ENCODE measurements around the gene ITSN2.
"Not testable (repeated sequence)": the region's sequence is repeated elsewhere in the genome, so short reads cannot be mapped to it uniquely, and the experiment has no call there.

ITSN2 gene

DNA sequence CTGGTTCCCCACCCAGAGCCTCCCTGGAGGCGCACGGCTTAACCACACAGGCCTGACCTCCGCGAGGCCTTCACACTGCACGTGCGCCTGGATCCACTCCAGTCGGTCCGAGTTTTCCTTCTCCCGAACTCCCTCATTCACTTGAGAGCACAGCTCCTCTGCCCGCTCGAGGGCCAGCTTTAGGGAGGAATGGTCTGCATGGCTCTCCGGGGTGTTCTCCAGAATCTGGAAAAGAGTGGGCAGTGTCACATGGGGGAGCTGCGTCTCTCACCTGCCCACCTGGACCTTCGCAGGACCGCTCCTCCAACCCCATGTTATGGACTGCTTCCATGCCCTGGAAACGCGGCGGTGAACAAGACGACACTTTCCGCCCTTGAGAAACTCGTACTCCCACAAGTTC, 149.6 kb downstream of the ITSN2 start:
- DNase-seq (ENCODE audit: low spot score): no peak

DNA sequence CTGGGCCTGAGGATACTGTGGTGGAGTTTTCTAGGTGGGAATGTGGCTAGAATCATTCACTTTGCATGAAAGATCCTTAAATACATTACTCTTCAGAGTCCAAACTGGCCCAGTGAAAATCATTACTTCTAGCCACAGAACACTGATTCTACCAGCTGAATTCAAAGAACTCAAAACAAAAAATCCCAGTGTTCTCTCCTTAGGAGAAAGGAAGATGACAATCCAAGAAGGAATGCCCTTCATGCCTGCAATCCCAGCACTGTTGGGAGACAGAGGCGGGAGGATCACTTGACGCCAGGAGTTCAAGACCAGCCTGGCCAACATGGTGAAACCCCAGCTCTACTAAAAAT, 150.3 kb downstream of the ITSN2 start:
- no peak for DNase-seq (ENCODE audit: low spot score)

DNA sequence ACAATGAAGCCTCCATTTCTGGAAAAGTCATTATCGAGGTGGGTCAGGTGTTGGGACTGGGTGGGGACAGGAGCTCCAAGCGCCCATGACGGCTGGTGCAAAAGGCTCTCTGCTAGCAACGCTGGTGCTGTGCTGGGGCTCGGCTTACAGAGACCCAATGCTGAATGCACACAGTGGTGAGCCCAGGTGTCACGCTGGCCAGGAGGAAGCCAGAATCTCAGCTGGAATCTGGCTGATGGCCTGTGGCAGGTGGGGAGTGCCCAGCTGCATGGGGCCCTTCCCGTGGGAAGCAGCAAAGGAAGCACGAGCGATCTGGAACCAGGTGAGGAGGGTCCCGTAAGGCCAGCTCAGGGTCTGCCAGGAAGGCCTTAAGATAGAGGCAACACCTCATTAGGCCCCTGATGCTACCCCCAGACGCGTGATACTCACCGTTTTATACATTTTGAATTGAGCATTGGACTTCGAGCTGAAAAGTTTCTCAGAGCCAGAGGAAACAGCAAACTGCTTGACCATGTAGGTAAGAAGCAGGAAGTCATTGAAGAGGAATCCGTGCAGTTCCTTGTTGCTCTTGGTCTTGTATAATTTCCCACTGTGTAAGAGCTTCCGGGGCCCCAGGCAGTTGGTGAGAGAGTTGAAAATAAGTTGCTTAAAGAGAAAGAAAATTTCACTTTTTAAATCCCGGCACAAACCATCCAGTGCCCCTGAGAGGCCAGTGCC, 150.8 kb downstream of the ITSN2 start:
- no peak for DNase-seq (ENCODE audit: low spot score)

DNA sequence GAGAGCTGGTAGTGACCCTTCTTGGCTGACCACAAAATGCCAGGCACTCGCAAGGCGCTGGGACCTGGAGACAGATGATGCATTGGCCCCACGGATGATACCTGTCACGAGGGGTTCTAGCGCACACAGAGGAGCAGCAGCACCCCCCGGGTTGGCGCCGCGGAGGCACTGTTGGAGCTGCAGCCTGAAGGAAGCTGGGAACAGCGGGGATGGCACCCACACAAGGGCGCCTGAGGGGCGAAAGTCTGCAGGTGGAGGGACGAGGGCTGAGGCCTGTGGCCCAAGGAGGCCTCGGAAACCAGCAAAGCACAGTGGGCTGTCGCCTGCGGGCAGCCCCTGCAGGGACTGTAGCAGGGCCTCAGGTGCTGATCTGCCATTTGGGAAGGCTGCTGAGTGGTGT, 151.8 kb downstream of the ITSN2 start:
- DNase-seq (ENCODE audit: low spot score): no peak

DNA sequence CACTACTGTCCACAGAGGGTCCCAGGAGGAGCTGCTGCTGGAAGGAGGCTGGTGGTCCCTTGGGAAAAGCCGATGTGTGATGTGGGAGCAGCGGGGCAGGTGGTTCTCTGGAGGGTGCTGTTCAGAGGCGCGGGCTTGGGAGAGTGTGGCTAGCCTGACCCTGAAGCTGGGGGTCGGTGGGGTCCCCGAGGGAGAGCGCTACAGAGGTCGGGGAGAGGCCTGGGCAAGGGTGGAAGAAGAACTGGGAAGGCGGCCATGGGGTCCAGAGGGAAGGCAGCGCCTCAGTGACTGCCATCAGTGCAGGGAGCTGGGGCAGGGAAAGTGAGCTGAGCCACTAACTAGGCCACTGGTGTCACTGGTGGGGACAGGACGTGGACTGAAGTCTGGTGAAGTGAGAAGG, 153.0 kb downstream of the ITSN2 start:
- DNase-seq (ENCODE audit: low spot score): no peak

DNA sequence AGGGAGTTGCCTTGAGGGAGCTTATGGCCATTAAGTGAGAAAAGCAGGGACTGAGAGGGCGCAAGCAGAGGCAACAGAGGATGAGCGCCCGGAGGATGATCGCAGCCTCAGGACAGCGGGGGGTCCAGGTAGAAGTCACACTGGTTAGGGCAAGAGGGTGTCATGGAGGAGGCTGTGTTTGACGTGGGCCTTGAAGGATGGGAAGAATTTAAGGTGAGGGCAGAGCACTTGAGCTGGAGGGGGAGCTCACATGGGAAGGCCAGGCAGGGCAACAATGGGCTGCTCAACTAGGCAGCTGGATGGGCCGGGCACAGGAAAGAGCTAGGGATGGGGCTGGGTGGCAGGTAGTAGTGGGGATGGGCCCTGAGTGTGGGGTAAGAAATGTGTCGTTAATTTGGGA, 153.6 kb downstream of the ITSN2 start:
- DNase-seq (ENCODE audit: low spot score): no peak

DNA sequence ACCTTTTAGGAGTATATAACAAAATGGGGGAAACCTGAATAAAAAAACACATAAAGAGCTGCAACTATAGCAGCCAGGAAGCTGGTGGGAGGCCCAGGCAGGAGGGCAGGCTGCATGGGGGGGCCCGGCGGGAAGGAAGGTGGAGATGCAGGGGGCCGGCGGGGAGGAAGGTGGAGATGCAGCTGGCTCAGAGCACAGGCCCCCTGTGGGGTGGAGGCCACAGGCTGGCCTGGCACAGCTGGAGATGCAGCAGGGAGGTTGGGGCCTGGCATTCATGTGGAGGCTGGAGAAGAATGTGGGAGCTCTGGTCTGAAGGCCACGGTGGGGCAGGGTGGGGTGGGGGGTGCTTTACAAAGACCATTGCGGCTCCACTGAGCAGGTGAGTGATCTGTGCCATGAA, 154.1 kb downstream of the ITSN2 start:
- no peak for DNase-seq (ENCODE audit: low spot score)

DNA sequence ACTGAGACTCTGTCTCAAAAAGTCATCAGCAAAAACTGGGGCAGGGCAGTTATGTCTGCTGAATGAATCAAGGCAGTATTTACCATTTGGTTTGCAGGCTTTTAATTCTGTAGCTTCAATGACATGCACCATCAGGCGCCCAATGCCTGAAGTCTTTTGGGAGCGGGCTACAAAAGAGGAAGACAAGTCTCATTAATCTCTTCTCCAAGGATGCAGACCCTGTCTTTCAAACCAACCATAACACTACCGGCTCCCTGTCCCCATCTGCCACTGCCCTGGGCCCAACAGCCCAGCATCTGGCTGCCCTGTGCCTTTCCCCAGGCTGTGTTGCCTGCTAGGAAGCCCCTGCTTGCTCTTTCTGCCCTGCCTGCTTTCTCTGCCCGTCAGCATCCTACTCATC, 155.2 kb downstream of the ITSN2 start:
- DNase-seq (ENCODE audit: low spot score): no peak

DNA sequence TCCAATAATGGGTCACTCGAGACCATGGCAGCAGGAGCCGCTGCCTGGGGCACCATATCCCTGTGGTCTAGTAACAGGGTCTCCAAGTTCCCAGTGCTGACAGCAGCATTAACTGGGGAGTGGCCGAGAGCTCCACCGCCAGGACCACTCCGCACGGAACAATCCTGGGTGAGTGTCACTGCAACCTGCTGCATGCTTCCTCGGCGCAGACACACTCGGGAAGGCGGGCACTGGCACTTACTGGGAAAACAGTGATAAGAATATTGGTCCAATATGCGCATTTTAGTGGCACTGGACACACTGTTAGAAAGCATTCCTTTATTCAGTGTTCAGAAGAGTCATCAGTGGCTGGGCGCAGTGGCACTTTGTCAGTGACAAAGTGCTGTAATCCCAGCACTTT, 155.8 kb downstream of the ITSN2 start:
- DNase-seq (ENCODE audit: low spot score): no peak

DNA sequence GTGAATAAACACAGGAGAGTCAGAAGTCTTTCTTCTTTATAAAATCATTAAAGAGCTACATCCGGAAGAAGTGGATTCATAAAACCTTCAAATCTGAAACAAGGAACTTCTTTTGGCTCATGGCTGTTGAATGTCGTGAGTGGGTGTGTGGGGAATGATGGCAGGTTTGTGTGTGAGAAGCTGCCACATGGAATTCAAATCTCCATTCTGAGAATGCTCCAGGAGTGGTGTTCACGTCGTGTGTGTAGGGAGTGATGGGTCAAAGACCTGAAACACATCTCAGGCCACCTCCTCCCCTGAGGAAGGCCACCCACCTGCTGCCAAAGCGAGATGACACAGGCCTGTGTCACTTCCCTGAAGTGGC, 156.6 kb downstream of the ITSN2 start:
- no peak for DNase-seq (ENCODE audit: low spot score)

DNA sequence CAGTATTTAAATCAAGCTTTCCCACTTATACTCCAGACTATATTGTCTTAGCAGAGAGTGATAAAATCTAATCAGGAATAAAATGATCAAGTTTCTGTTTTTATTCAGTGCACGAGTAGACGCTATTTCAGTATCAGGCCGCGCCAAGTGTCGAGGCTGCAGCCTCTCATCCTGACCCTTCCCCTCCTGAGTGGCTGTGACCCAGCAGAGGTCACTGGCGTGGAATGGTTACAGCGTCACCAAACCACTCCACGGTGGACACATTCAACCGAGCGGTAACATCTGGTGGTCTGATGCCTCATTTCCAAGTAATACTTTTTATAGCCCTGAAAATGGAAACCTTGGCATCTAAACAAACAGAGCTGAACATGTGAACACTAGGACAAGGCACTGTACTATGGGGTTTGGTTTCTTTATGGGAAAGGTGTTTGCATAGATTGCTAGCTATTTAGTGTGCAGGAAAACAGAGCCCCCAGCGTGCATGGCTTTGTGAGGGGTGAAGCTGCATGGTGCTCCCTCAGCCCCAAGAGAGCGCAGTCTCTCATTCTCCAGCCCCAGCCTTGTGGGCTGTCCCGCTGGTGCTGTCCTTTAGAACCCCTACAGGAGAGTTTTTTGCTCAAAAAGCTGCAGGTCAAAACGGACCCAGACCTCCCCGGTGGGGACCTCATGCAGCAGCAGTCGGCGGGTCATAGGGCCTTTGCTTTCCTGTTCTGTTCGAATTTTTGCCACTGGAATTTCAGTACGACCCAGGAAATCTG, 157.1 kb downstream of the ITSN2 start:
- DNase-seq (ENCODE audit: low spot score): no peak

DNA sequence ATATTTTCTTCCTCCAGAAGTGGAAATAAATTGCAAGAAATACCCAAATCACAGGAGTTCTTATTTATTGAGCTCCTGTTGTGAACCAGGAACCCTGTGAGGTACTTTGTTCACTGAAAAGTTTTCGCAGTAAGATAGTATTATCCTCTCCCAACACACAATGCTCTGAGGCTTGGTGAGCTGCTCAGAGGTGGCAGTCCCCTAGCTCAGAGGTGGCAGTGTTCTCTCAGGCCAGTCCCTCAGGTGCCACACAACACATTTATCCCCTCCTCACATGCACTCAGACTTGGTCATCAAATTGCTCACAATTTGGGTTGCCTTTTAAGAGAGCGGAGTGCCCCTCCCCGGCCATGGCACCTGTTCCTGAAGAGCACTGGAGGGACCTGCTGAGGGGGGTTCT, 159.5 kb downstream of the ITSN2 start:
- DNase-seq (ENCODE audit: low spot score): no peak

DNA sequence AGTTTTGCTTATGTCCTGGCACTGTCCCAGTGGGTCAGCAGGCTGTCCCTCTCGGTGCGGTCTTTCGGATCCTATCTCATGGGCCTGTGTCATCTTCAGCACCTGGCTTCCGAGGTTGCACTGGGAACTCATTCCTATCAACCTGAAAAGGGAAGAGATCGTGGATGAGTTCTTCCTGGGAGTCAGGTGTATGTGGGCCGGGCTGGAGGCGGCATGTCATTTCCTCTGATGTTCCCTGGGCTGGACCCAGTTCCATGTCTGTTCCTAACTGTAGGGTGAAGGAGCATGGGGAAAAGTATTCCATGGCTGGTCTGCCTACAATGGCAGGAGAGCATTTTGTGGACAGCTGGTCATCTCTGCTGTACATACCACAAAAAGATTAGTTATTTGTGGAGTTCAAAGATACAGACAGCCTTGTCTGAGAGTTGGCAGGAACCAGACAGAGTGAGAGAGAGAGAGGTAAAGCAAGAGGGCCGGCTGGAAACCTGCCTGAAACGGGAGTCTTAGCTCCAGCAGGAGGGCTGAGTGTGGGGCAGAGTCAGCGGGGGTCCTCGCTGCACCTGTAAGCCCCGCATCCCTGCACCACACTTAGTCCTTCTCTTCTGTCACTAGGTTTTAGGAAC, 160.3 kb downstream of the ITSN2 start:
- no peak for DNase-seq (ENCODE audit: low spot score)

DNA sequence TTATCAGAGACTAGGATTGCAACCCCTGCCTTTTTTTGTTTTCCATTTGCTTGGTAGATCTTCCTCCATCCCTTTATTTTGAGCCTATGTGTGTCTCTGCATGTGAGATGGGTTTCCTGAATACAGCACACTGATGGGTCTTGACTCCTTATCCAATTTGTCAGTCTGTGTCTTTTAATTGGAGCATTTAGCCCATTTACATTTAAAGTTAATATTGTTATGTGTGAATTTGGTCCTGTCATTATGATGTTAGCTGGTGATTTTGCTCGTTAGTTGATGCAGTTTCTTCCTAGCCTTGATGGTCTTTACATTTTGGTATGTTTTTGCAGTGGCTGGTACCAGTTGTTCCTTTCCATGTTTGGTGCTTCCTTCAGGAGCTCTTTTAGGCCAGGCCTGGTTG, 163.1 kb downstream of the ITSN2 start:
- not testable (repeated sequence) for DNase-seq (ENCODE audit: low spot score)

DNA sequence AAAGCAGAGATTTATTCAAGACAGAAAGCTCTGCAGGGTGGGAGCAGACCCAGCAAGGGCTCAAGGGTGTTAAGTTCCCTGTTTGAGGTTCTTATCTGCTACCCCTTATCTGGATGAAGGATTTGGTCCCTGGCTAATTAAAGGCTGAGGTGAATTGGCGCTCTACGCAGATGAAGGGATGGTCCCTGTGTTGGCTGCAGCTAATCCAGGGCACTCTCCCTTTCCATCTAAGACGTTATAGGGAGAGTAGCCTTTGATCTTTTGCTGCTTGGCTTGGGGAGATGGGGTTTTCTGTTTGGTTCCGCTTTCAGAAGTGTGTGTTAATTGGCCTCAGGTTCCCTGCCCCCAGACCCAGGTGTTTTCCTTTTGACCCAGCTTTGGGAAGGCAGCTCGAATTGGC, 168.5 kb downstream of the ITSN2 start:
- DNase-seq (ENCODE audit: low spot score): no peak

DNA sequence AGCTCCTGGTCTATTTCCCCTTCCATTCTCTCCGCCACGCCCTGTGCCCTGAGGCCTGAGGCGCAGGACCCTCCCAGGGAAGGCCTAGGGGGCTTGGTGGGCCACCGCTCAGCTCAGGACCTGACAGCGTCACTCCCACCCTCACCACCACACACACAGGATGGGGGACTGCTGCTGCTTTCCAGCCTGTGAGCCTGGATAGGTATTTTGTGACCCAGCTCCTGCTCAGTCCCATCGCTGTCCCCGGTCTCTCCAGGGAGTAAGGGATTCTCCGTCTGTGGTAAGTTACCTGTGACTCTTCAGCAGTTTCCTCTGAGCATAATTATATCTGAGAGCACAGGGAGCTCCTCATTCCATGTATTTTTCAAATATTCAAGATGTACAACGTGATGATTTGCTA, 169.2 kb downstream of the ITSN2 start:
- no peak for DNase-seq (ENCODE audit: low spot score)

DNA sequence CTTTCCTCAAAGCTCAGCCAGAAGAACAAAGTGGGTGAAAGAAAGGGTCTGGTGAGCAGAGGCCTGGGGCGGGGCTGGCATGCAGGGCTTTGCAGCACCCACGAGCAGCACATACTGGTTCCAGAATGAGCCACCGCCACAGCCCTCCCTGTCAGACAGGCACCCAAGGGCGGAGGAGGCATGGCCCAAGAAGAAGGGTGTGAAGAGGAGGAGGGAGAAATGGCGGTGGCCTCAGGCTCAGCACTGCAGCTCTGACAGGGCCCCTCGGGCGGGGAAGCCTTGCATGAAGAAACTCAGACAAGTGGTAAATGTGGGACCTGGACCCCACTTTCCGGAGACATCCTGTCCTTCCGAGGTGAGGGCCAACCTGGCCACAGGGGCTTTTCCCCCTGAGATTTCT, 169.8 kb downstream of the ITSN2 start:
- no peak for DNase-seq (ENCODE audit: low spot score)

DNA sequence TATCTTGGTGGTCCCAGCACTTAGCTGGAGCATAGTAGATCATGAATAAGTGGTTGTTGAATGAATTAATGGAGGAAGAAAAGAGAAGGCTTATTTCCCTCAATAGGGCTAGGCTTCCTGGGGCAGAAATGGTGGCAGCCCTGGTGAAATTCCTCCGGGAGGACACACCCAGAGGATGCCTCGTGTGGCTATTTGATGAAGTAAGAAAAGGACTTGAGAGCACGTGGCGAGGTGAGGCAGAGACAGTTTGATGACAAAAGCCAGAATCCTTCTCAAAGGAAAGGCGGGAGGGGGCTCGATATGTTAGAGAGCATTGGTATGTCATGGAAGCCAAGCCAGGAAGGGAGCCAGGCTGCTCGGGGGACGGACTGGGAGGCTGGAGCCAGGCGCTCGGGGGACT, 170.8 kb downstream of the ITSN2 start:
- DNase-seq (ENCODE audit: low spot score): no peak

DNA sequence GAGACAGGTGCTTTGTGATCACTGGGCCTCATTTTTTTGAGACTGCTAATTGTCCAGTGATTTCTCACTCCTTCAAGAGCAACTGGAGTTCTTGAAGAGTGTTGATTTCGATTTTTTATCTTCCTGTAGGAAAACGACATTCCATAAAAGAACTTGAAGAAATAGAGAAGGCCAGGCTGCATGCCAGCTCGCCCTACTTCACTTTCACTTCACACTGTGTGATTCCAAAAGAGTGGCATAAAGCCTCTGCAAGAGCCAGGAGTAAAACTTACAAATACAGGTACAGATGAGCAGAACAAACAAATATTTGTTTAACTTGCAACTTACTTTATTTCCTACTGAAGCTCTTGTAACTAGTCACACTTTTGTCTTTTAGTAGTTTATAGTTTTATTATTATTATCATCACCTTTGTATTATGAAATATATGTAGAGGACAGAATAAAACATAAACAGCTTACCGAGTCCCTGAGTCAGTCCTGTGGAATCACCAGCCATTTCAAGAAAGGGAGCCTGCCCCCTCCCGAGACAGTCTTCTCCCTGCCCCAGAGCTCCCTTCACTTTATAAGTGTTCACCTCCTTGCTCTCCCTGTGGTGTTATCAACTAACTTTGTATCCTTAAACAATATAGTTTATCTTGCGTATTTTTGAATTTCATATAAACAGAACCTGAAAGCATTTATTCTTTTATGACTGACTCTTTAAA, 176.8 kb downstream of the ITSN2 start:
- DNase-seq (ENCODE audit: low spot score): no peak

DNA sequence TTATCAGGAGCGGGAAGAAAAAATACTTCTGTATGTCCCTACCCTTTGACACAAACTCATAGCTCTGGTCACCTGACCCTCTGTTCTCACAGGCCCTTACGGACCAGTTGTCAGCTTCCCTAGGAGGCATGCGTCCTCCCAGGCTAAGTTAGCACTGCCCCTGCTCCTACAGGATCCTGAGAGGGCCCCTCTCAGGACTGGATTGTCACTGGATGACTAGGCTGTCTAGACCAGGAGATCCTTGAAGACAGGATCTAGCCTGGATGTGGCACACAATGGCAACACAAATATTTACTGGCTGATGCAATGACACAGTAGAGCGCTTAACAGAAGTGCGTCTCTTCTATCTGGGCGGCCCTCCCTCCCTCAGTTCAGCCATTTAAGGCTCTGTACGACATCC, 177.8 kb downstream of the ITSN2 start:
- no peak for DNase-seq (ENCODE audit: low spot score)

DNA sequence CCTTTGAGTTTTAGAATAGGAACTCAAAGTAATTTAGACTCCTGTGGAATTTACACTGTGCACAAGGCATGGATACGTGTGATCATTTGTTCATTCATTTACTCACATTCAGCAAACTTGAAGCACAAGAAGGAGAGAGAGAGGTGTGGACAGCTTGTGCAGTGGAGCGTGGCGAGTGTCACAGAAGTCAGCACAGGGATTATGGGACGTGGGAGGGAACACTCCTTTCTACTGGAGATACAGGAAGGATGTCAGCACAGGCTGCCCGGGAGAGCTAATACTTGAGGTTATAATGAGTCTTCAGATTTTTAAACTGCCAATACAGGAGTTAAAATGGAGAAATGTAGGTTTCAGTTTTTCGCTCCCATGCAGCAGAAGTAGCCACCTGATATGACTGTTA, 178.5 kb downstream of the ITSN2 start:
- DNase-seq (ENCODE audit: low spot score): no peak

DNA sequence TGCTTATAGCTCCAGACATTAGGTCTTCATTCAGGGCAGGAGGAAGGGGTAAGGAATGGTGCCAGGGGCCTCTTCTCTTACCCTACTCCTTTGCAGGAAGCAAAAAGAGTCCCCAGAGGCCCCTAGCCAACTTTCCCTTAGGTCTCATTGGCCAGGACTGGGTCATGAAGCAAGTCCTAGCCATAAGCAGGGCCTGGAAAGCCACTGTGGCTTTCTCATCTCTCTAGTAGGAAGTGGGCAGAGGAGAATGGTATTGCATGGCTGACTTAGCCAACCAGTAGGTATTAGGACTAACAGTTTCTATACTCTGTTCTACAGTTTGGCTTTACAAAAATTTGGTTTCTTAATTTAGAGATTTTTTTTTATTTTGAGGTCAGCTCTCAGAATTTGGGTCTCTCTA, 180.7 kb downstream of the ITSN2 start:
- no peak for DNase-seq (ENCODE audit: low spot score)

DNA sequence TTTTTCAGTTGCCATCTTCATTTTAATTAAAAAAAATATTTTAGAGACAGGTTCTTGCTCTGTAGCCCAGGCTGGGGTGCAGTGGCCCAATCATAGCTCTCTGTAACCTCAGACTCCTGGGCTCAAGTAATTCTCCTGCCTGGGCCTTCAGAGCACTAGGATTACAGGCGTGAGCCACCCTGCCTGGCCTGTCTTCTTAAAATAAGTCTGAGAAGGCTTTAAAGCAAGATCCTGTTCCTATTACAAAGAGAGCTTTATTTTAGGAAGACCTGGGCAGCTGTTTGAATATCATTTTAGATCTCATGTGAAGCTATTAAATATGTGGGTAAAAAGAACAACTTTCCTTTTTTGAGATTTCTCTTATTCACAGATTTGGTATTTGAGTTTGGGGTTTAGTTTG, 184.0 kb downstream of the ITSN2 start:
- no peak for DNase-seq (ENCODE audit: low spot score)

All from CD4-positive, alpha-beta T cell treated with Interleukin-2 at 100 ng/mL for 4 hours (primary cell).